GM21717 (cell line): ENCODE results near the gene LGR6.
"Not testable (repeated sequence)": the region's sequence is repeated elsewhere in the genome, so short reads cannot be mapped to it uniquely, and the experiment has no call there.

Source experiments
- ATAC-seq: cut with Tn5 transposase; IDR thresholded peaks from one replicate; pipeline ENCODE4 v1.9.1; 2021; ENCODE audit warnings: mild to moderate bottlenecking, moderate library complexity; ENCODE audit not compliant: unreplicated experiment

Gene LGR6

GRCh38 chr1:202176949-202177927 lies 16.4 kb upstream of the LGR6 start:
- ATAC-seq, result no peak

- ATAC-seq, result no peak
These were observed 13.5 kb upstream of the LGR6 start for GRCh38 chr1:202179828-202180750.

GRCh38 chr1:202180751-202181139 lies 12.9 kb upstream of the LGR6 start:
- not testable (repeated sequence) for ATAC-seq

- no peak for ATAC-seq
These were observed 12.0 kb upstream of the LGR6 start for GRCh38 chr1:202181586-202181985.

GRCh38 chr1:202182040-202182877 lies 11.3 kb upstream of the LGR6 start:
- no peak for ATAC-seq

- ATAC-seq, result no peak
These were observed 8.7 kb upstream of the LGR6 start for GRCh38 chr1:202184750-202185460.

GRCh38 chr1:202186327-202186726 lies 7.3 kb upstream of the LGR6 start:
- ATAC-seq, result no peak

GRCh38 chr1:202187041-202187671 lies 6.4 kb upstream of the LGR6 start:
- ATAC-seq, result no peak

GRCh38 chr1:202187697-202188407 lies 5.7 kb upstream of the LGR6 start:
- no peak for ATAC-seq

- no peak for ATAC-seq
These were observed 4.4 kb upstream of the LGR6 start for GRCh38 chr1:202189001-202189790.

- ATAC-seq, result no peak
These were observed 3.5 kb upstream of the LGR6 start for GRCh38 chr1:202189918-202190715.

- ATAC-seq, result not testable (repeated sequence)
These were observed 2.2 kb upstream of the LGR6 start for GRCh38 chr1:202191391-202191790.

GRCh38 chr1:202192770-202193613 lies 607 bp upstream of the LGR6 start:
- ATAC-seq, result no peak

GRCh38 chr1:202194328-202194648 lies 689 bp downstream of the LGR6 start:
- no peak for ATAC-seq

- no peak for ATAC-seq
These were observed 4.2 kb downstream of the LGR6 start for GRCh38 chr1:202197653-202198365.

GRCh38 chr1:202198366-202198724 lies 4.7 kb downstream of the LGR6 start:
- no peak for ATAC-seq
